WTC11 (cell line): ENCODE data around the gene SEMA4A. TPM values are rescaled to one million over a fixed set of nuclear protein-coding genes. Genes with fewer than 3 reads are reported as not detected.

Source experiments
- ATAC-seq: fragments of 200-7000 bp; cut with Tn5 transposase; 2 replicates; pipeline ENCODE4 v1.10.0; 2021; ENCODE audit warnings: mild to moderate bottlenecking, moderate library complexity
- CTCF ChIA-PET: fragments of 300-600 bp; sonication (Branson Sonifier 250); formaldehyde crosslinking; loops from one replicate; lab custom pipeline; 2021; ENCODE audit warnings: antibody characterized with exemption; lab: Charles Lee
- POLR2A ChIA-PET: fragments of 350-600 bp; sonication (Branson Sonifier 250); formaldehyde crosslinking; loops from one replicate; lab custom pipeline; 2021; ENCODE audit warnings: antibody characterized with exemption; lab: Charles Lee
- DNase-seq: peaks from one replicate; pipeline ENCODE4 v3.0.0; 2021; ENCODE audit warnings: low spot score
- H3K27ac Mint-ChIP-seq: 2 replicates; pipeline ENCODE4 v1.8.0; 2021; ENCODE audit warnings: mixed read lengths
- H3K27me3 Mint-ChIP-seq: 2 replicates; pipeline ENCODE4 v1.8.0; 2021; ENCODE audit warnings: low read depth, mild to moderate bottlenecking, moderate library complexity, mixed read lengths
- H3K36me3 Mint-ChIP-seq: 2 replicates; pipeline ENCODE4 v1.8.0; 2021; ENCODE audit warnings: mixed read lengths
- H3K4me1 Mint-ChIP-seq: 2 replicates; pipeline ENCODE4 v1.8.0; 2022; ENCODE audit warnings: mixed read lengths
- H3K4me3 Mint-ChIP-seq: 2 replicates; pipeline ENCODE4 v1.8.0; 2021; ENCODE audit warnings: mild to moderate bottlenecking, moderate library complexity, mixed read lengths
- H3K9me3 Mint-ChIP-seq: 2 replicates; pipeline ENCODE4 v1.8.0; 2021; ENCODE audit warnings: mixed read lengths
- AFF4 ChIP-seq: sonication (generic); formaldehyde crosslinking; IDR thresholded peaks from 2 replicates; pipeline ENCODE4 v1.8.1; 2023; ENCODE audit warnings: mild to moderate bottlenecking, missing genetic modification reagents, borderline replicate concordance
- AR ChIP-seq: fragments of 250-450 bp; sonication (Bioruptor Pico); IDR thresholded peaks from 2 replicates; pipeline ENCODE4 v1.9.0; 2021; ENCODE audit warnings: mild to moderate bottlenecking
- CTCF ChIP-seq: fragments of 200-600 bp; IDR thresholded peaks from 2 replicates; pipeline ENCODE4 v1.8.0; 2022; ENCODE audit warnings: antibody characterized with exemption
- E2F4 ChIP-seq: sonication (generic); formaldehyde crosslinking; IDR thresholded peaks from 2 replicates; pipeline ENCODE4 v1.8.1; 2022; ENCODE audit warnings: low read depth, mild to moderate bottlenecking, moderate library complexity, missing genetic modification reagents, borderline replicate concordance
- EMX1 ChIP-seq: fragments of 250-450 bp; sonication (Bioruptor Pico); IDR thresholded peaks from 2 replicates; pipeline ENCODE4 v1.8.0; 2021; ENCODE audit warnings: mild to moderate bottlenecking
- ETV6 ChIP-seq: sonication (generic); formaldehyde crosslinking; IDR thresholded peaks from 2 replicates; pipeline ENCODE4 v1.8.1; 2022; ENCODE audit warnings: mild to moderate bottlenecking, missing genetic modification reagents
- FOXJ3 ChIP-seq: sonication (generic); formaldehyde crosslinking; IDR thresholded peaks from 2 replicates; pipeline ENCODE4 v1.9.0; 2021; ENCODE audit warnings: missing genetic modification reagents, mild to moderate bottlenecking, borderline replicate concordance
- FOXK1 ChIP-seq: sonication (generic); formaldehyde crosslinking; IDR thresholded peaks from 2 replicates; pipeline ENCODE4 v1.8.0; 2022; ENCODE audit warnings: mild to moderate bottlenecking, moderate library complexity, missing genetic modification reagents
- FOXP4 ChIP-seq: sonication (generic); formaldehyde crosslinking; IDR thresholded peaks from 2 replicates; pipeline ENCODE4 v1.8.0; 2022; ENCODE audit warnings: mild to moderate bottlenecking, missing genetic modification reagents
- JAZF1 ChIP-seq: fragments of 250-450 bp; sonication (Bioruptor Pico); IDR thresholded peaks from 2 replicates; pipeline ENCODE4 v1.9.0; 2021; ENCODE audit warnings: moderate library complexity, mild to moderate bottlenecking, inconsistent platforms
- KAT7 ChIP-seq: sonication (generic); formaldehyde crosslinking; IDR thresholded peaks from 2 replicates; pipeline ENCODE4 v1.8.1; 2023; ENCODE audit warnings: missing genetic modification reagents, mild to moderate bottlenecking, borderline replicate concordance
- MAX ChIP-seq: sonication (generic); formaldehyde crosslinking; IDR thresholded peaks from 2 replicates; pipeline ENCODE4 v1.8.0; 2022; ENCODE audit warnings: mild to moderate bottlenecking, missing genetic modification reagents
- NFYB ChIP-seq: sonication (generic); formaldehyde crosslinking; conservative IDR thresholded peaks from 2 replicates; pipeline ENCODE4 v1.8.0; 2022; ENCODE audit warnings: low read depth, missing genetic modification reagents
- NR2C2 ChIP-seq: sonication (generic); formaldehyde crosslinking; IDR thresholded peaks from 2 replicates; pipeline ENCODE4 v1.8.0; 2022; ENCODE audit warnings: mild to moderate bottlenecking, missing genetic modification reagents
- SP1 ChIP-seq: sonication (generic); formaldehyde crosslinking; conservative IDR thresholded peaks from 2 replicates; pipeline ENCODE4 v1.8.1; 2022; ENCODE audit warnings: missing genetic modification reagents
- USF1 ChIP-seq: sonication (generic); formaldehyde crosslinking; IDR thresholded peaks from 2 replicates; pipeline ENCODE4 v1.8.0; 2022; ENCODE audit warnings: mild to moderate bottlenecking, missing genetic modification reagents
- ZNF317 ChIP-seq: sonication (generic); formaldehyde crosslinking; IDR thresholded peaks from 2 replicates; pipeline ENCODE4 v1.8.1; 2023; ENCODE audit warnings: low read depth, mild to moderate bottlenecking, moderate library complexity, missing genetic modification reagents, borderline replicate concordance
- total RNA-seq: library from RNA; stranded (reverse); gene quantifications from 3 replicates; pipeline ENCODE4 v1.2.3, GENCODE V29; 2021

Gene SEMA4A
- total RNA-seq, 1 experiment from 2014 or later = 12.4 TPM

GRCh38 chr1:156212833-156213643 lies 59.7 kb downstream of the SEMA4A start, which contains the start of gene PMF1 (continued):
- TF ChIP-seq FOXP4 (CRISPR knock-in tag) (0 out of 2 replicates have a peak, but pooled peaks have one; percentile 62), SP1 (CRISPR knock-in tag) (peak; percentile 84), NFYB (peak; percentile 97), ETV6 (CRISPR knock-in tag) (peak; percentile 86)

- Mint-ChIP-seq H3K27ac (peak overlapping the region; percentile 99), H3K4me1 (peaks cover 24% of the 10 kb centered on the region), H3K27me3 (no peaks in the 10 kb centered on the region), H3K36me3 (peaks cover 18% of the 10 kb centered on the region), H3K4me3 (peak overlapping the region; percentile 94), H3K9me3 (no peaks in the 10 kb centered on the region)
- no peak for DNase-seq
- ChIA-PET POLR2A (interaction anchor here (0.6 to 1.6 kb wide), 12 partner anchors 12 to 98 kb away, joined by 3 to 10 read pairs (median 6); no protein-coding TSS in a partner anchor), CTCF (interaction anchor here (0.8 to 4.4 kb wide), 23 partner anchors 11 to 287 kb away, joined by 3 to 71 read pairs (median 5); partner anchors contain the start of genes CCT3, MEF2D, SLC25A44 and SMG5)
- TF ChIP-seq EMX1 (CRISPR knock-in tag) (0 out of 2 replicates have a peak, but pooled peaks have one; percentile 13), NR2C2 (CRISPR knock-in tag) (no peak)
- ATAC-seq = no peak
Measured at GRCh38 chr1:156213644-156213966, 60.2 kb downstream of the SEMA4A start.

GRCh38 chr1:156214024-156214748 lies 60.8 kb downstream of the SEMA4A start:
- ChIA-PET POLR2A (interaction anchor here (1.1 to 1.2 kb wide), 2 partner anchors 33 to 50 kb away, joined by 3 to 4 read pairs; no protein-coding TSS in a partner anchor), CTCF (interaction anchor here (1.2 to 4.4 kb wide), 7 partner anchors 11 to 91 kb away, joined by 3 to 71 read pairs (median 7); partner anchors contain the start of gene SMG5)
- Mint-ChIP-seq H3K9me3 (no peaks in the 10 kb centered on the region), H3K36me3 (peaks cover 16% of the 10 kb centered on the region), H3K4me1 (peaks cover 18% of the 10 kb centered on the region), H3K4me3 (peak overlapping the region; percentile 94), H3K27ac (peak overlapping the region; percentile 94), H3K27me3 (no peaks in the 10 kb centered on the region)
- no peak for ATAC-seq
- DNase-seq = no peak
- no peak for TF ChIP-seq AFF4
- TF ChIP-seq JAZF1 = no peak
- no peak for TF ChIP-seq USF1 (CRISPR knock-in tag)
- no peak for TF ChIP-seq FOXJ3 (CRISPR knock-in tag)
- no peak for TF ChIP-seq AR (CRISPR knock-in tag)
- TF ChIP-seq KAT7 = no peak
- TF ChIP-seq ZNF317 (CRISPR knock-in tag) = no peak
- TF ChIP-seq FOXK1 (CRISPR knock-in tag) = no peak
- no peak for TF ChIP-seq E2F4 (CRISPR knock-in tag)
- no peak for TF ChIP-seq MAX
- TF ChIP-seq CTCF = no peak
